C4-2B (cell line): ENCODE results near the gene MAN2B2.

Experiments used
- H3K27ac ChIP-seq: fragments of 450-650 bp; 2 replicates; pipeline ENCODE4 v1.5.1; 2017
- CTCF ChIP-seq: fragments of 450-650 bp; conservative IDR thresholded peaks from 2 replicates; pipeline ENCODE4 v1.5.1; 2017; ENCODE audit warnings: mild to moderate bottlenecking
- ZFX ChIP-seq: fragments of 450-650 bp; IDR thresholded peaks from 2 replicates; pipeline ENCODE4 v1.6.1; 2017

The MAN2B2 gene

GRCh38 chr4:6586715-6587325 lies 11.8 kb downstream of the MAN2B2 start:
- no peak overlapping the region for H3K27ac ChIP-seq
- no peak for TF ChIP-seq CTCF

- TF ChIP-seq ZFX: no peak
- no peak for TF ChIP-seq CTCF
- H3K27ac ChIP-seq: no peak overlapping the region
Measured at GRCh38 chr4:6589444-6589843, 14.5 kb downstream of the MAN2B2 start.

GRCh38 chr4:6591313-6591712 lies 16.3 kb downstream of the MAN2B2 start:
- no peak overlapping the region for H3K27ac ChIP-seq
- TF ChIP-seq ZFX (no peak), CTCF (no peak)

GRCh38 chr4:6591781-6592180 lies 16.8 kb downstream of the MAN2B2 start:
- no peak overlapping the region for H3K27ac ChIP-seq
- no peak for TF ChIP-seq ZFX
- no peak for TF ChIP-seq CTCF

- no peak overlapping the region for H3K27ac ChIP-seq
- TF ChIP-seq CTCF: no peak
- no peak for TF ChIP-seq ZFX
Measured at GRCh38 chr4:6592804-6593563, 18.0 kb downstream of the MAN2B2 start.

- no peak overlapping the region for H3K27ac ChIP-seq
- TF ChIP-seq CTCF: no peak
- no peak for TF ChIP-seq ZFX
Measured at GRCh38 chr4:6594341-6594740, 19.4 kb downstream of the MAN2B2 start.

- no peak for TF ChIP-seq CTCF
- no peak for TF ChIP-seq ZFX
- no peak overlapping the region for H3K27ac ChIP-seq
Measured at GRCh38 chr4:6594826-6595355, 19.9 kb downstream of the MAN2B2 start.
